ENCODE measurements around the gene ABCC5.
"Not testable (repeated sequence)": the region's sequence is repeated elsewhere in the genome, so short reads cannot be mapped to it uniquely, and the experiment has no call there.

The ABCC5 gene

DNA sequence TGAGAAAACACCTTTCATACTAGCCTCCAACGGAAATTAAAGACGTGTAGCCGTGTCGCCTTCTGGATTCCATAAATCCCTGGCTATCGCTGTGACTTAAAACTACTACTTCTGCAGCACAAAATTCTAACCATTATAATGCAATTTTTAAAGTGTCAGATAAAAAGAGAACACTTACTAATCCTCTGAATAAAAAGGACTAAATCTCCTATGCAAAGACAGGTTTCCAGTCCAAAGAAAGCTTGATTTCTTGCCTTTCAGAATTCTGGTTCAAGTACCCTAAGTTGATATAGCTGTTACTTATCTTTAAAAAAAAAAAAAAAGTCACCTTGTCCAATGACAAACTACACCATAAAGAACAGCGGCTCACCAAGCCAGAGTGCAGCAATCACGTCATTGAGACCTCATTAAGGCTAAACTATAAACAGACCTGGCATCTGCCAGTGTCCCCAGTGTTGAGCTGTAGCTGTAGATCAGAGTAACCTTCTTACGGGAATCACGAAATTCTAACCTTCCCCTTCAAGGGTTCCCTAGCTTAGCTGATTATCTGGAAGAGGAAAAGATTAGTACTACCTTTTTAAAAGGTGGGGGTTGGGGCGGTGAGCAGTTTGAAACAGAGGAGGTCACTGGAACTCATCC, 2.2 kb downstream of the ABCC5 start:
- DNase-seq, result no peak

DNA sequence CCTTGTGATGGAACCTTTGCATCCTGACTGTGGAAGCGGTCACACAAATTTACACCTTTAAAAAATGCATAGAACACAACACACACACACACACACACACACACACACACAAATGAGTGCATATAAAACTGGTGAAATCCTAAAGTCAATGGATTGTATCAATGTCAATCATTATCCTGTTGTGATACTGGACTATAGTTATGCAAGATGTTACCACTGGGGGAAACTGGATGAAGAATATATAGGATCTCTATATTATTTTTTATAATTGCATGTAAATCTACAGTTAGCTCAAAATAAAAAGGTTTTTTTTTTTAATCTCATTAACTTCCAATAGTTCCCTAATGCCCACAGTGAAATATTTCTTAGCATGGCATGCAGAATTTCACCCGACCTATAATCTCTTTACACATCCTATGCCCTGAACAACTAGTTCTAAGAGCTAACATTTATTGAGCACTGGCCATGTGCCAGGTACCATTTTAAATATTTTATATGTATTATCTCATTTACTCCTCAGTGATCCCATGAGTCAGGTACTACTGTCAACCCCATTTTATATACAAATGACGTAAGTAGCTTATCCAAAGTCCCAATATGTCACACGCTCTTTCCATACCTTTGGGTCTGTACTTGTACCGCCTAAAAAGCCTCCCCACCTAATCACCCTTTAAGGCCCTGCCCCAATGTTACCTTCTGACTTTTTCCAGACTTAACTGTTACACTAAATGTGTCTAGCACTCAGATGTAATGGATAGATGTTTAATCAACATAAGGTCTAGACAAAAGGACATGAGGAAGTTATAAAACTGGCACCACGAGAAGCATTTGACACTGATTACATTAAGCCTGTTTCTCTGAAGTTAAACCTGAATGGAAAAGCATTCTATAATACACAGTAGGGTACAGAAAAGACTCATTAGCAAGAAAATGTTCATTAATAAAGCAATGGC, 5.5 kb downstream of the ABCC5 start:
- DNase-seq, result no peak

DNA sequence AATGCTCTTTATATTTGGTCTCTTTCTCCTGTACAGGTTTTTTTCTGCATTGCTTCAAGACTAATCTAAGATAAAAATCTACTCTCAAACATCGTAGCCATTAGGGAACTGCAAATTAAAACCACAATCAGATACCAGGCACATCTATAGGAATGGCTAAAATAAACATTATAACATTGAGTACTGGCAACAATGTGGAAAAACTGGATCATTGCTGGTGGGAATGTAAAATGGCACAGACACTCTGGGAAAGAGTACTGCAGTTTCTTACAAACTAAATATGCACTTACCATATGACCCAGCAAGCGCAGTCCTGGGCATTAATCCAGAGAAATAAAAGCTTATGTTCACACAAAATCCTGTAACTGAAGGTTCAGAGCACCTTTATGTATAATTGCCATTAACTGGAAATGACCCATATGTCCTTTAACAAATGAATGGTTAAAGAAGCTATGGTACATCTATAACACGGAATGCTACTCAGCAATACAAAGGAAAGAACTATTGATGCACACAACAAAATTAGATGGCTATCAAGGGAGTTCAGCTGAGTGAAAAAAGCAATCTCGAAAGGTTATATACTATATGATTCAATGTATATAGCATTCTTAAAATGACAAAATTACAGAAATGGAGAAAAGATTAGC, 6.3 kb downstream of the ABCC5 start:
- DNase-seq, result no peak

DNA sequence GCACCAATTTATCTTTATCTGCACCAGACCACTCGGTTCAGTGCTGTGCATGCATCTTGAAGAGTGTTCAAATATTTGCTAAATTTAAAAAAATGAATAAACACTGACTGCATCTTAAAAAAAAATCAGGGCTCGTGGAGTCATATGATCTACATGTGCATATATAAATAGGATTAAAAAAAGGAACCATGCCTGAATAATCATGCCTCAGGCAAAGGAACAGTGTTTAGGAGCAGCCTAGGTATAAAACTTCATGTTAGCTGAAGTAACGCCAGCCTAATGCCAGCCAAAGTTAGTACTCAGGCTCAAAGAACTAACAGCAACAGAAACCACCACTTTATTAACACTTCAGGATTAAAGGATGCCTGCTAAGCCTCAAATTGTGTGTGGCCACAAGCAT, 9.5 kb downstream of the ABCC5 start:
- no peak for DNase-seq

DNA sequence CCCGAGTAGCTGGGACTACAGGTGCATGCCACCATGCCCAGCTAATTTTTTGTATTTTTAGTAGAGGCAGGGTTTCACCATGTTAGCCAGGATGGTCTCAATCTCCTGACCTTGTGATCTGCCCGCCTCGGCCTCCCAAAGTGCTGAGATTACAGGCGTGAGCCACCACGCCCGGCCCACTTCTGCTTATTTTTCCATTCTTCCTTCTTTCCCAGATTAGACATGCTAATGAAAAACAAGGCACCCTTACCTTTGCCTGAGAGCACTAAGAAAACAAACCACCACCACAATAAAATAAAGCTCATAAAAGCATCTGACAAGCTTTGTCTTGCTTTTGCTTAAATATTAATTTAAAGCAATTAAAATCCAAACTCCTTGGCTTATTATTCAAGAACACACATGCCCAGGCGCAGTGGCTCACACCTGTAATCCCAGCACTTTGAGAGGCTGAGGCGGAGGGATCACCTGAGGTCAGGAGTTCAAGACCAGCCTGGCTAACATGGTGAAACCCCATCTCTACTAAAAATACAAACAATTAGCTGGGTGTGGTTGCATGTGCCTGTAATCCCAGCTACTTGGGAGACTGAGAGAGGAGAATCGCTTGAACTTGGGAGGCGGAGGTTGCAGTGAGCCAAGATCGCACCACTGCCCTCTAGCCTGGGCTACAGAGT, 10.4 kb downstream of the ABCC5 start:
- DNase-seq, result not testable (repeated sequence)

DNA sequence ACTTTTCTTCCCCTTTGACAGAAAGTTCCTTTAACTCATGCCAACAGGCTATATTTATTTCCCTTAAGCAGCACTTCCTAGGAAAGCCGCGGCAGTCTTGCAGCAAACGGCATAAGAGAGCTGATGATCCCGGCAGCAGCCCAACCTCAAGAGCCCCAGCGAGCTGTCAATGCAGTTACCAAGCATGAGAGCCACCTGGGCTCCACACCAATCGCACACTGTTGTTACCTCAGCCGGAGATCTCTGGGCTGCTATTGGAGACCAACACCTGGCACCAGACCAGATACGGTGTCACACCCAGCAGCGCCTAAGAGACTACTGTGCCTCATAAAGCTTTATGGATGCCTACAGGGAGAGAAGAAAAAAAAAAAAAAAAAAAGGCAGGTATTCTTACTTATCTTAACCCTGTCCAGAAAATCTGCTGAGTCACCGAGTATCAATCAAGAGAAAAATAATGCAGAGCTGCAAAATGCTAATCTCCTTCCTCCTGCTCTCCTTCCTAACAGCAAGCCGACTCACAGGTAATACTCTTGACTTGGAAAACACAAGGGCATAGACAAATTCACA, 11.7 kb downstream of the ABCC5 start:
- DNase-seq, result peak; percentile 52

DNA sequence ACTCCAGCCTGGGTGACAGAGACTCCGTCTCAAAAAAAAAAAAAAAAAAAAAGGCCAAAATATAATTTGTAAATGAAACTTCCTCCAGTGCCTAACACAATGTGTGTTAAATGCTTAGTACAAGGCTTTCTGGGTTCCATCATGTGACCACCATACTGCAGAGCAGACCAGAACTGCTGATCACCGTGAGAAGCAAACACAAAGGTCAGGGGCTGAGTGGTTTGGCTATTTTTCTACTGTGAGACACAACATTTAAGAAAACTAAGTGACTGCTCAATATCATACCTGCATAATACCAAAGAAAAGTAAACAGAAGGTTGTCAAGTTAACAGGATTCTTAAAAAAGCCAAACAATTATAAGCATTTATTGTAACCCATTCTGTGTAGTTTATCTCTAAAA, 13.2 kb downstream of the ABCC5 start:
- DNase-seq, result no peak

DNA sequence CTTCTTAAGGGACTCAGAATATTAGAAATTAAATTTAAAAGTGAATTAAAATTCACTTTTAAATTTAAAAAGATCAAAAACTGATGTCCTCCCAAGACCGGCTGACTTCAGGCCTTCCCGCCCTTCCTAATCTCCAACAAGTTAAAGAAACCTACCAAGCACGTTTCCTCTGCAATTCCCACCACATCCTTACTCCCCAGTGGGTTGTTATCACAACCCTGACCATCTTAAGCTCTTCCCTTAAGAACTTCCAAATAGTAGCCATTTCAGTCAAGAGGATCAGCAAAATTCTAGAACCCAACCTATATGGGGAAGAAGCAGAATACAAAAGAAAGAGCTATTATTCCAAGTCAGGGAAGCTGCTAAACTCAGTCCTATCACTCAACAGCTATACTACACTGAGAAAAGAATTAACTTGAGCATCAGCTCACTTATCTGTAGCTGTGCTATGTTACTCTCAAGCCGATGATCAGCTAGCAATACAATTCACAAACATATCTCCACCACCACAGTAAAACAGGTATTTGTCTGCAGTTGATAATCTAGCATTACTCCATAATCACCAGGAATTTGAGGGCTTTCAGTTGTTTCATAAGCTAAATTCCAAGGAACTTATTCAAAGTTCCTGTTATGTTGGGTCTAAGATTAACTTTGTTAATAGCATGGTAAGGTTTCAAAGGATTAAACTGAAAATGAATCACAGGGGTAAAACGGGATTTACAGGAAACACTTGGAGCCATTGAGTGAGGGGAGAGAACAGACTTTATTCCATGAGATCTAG, 14.3 kb downstream of the ABCC5 start:
- DNase-seq, result peak; percentile 87

DNA sequence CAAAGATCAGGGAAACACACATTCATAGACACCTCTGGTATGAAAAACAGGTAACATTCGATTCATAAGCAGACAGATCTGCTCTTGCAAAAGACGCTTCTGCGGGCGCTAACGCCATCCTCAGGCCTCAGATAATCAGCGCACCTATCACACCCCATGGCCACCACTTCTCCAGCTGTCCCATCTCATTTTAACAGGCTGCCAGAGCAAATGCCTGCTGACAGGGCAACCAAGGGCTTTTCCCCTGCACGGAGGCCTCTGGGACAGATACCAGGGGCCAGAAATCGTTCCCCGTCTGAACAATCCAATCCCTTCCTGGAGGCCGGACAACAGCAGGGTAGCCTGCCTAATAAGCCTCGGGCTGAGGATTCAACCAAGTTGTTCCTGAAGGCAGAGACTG, 15.2 kb downstream of the ABCC5 start:
- DNase-seq, result no peak

DNA sequence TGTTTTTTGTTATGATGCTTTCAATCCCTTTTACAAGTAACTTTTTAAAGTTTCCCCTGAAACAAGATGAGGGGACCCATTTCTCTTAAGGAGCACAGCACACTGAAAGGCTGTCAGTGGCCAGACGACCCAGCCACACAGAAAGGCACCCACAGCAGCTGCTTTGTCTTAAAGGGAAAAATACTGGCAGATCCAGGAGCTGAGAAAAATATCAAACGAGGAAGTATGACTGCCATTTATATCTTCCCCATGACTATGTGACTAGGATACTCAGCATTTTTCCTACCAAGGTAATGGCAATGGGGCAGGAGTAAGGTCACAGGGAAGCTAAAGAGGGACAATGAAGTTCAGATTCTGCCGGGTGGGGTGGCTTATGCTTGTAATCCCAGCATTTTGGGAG, 15.9 kb downstream of the ABCC5 start:
- no peak for DNase-seq

DNA sequence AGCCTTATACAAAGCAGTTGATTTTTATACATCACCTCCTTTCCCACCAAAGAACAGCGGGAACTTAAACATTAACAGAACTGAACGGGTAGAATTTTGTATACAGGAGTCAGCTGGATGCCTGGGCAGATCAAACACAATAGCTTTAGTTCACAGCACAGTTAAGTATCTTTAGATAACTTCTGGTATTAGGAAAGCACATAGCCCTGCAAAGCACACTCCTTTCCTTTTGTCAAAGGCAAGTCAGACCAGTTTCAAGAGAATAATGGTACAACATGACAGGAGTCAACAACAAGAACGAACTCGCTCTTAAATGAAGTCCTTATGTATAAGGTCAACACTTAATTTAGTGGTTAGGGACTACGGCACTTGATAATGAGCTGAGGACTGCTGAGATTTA, 26.3 kb downstream of the ABCC5 start:
- no peak for DNase-seq

DNA sequence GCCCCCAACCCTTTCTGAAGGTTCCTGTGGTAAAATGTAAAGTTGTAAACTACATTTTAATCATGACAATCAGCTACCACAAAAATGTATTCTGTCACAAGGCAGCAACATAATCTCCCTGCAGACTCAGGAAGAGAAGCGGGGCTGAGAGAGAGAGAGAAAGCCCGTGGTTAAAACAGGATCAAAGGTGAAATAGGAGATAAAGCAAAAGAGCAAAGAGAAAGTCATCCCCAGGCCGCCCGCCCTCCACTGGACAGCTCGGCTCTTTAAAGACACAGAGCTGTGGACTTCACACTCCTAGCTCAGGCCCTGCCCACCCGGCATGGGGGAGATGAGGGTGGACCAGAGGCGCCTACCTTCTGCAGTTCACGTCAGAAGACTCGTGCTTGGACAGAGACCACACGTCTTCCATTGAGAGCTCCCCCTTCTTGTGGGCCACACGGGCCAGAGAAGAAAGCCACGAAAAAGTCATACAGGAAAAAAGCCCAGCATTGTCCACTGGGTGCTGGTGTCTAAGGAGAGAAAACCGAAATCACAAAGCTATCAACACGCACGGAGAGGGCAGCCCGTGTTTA, 29.4 kb downstream of the ABCC5 start:
- DNase-seq, result peak; percentile 73

DNA sequence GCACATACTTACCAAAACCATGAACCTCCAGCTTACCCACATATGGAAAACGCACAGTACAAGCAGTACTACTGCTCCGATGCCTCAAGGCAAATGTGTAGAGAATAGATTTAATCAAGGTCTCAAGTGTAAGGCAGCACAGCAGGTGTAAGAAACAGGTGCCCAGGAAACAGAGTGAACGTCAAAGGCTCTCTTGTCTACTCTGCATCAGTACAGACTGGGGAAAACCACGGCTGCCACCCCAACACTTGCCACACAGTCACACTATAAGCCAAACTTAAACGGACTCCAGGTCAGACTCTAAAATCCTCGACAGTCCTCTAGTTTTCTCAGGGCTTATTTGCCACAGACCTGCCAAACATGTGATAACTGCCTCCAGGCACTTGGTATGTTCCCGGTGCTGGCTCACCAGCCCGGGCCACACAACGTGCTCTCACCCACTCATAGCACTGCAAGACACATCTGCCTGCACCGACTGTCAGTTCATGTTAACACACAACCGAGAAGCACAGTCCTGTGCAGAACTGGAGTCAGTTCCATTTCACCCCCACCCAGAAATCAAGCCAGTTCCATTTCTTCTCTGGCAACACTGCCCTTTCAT, 30.6 kb downstream of the ABCC5 start:
- no peak for DNase-seq

DNA sequence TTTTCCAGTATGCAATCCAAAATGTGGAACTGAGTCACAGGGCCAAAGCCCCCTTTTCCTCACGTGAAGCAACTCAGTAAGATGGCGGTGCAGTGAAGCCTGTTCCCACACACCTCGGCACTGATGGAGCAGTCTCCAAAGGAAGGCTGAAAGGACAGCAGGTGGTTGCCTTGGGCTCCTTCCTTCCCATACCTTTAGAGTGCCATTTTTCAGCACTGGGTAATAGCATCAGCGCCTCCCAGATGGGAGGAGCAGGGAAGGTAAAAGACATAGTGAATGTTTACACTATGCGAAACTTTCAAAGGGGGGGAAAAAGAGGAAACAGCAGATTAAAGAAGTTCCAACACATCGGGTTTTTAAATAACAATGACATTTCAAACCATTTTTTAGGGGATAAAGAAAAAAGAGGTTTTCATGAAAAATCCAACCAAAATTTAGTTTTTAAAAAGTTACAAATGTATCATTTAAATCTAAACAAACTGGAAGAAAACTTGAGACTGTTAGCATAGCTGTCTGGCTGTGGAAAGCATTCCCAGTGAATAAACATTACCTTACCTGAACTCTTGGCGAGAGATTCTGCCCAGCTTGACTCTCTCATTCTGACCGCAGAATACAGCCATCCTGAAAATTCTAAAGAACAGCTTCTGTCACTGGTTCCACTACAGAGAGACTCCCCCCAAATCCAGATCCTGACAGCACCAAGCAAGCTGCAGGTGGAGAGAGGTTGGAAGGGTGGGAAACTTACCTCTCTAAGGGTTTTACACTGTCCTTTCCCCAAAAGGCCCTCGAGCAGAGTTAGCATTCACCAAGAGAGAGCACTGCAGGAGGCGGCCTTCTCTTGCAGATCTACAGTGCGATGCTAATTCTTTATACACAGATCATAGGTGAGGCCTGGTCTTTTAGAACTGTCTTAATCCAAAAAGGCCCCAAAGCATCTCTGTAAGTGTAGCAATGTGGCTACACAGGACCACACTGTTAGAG, 32.6 kb downstream of the ABCC5 start:
- no peak for DNase-seq

DNA sequence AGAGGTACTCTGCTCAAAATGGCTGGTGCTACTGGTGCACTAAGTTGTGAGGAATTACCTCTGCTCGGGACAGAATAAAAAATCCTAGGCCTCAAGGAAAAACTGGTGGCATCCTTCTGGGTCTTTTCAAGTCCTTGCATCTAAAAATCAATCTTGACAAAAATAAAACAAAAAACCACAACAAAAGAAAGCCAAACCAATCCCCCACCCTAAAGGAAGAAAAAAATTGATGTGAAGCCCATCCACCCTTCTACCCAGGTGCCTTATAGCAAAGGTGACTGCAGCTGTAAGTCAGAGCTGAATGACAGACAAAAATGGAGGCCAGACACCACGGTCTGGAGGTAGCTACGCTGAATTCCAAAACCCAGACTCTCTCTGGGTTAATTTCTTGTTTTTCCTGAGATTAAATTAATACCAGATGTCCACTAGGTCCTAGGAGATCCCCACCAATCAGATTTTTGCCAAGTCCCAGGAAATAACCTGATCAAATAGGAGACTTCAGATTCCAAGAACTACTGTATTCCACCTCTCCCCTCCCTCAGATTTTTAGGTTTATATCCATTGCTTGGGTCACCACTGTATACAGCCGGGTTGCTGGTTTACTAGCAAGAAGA, 33.5 kb downstream of the ABCC5 start:
- DNase-seq, result peak; percentile 54

DNA sequence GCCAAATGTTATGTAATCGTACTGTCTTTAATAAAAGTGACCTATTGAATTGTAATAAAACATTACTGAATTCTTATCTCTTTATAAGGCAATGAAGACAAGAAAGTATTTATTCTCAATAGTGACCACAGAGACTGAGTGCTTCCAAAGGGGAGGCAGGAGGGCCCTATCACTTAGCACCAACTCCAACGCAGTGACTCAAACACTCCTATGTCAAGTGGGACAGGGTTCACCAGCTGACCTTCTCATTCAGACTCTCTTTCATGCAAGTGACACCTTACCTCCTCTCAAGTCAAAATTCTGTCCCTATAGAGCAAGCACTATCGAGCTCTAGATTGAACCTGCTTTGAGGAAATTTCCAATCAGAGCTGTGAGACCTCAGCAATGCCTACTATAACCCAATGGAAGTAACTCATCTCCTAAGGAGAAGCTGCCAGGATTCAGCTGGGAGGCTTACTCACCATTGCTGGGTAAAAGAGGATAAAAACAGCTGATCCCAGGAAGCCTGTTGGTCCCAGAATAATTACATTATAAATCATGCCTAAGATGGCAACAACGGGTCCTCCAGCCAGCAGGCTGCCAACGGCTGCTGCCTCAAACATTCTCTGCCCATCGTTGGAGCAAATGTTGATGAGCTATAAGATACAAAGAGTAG, 35.6 kb downstream of the ABCC5 start:
- no peak for DNase-seq

DNA sequence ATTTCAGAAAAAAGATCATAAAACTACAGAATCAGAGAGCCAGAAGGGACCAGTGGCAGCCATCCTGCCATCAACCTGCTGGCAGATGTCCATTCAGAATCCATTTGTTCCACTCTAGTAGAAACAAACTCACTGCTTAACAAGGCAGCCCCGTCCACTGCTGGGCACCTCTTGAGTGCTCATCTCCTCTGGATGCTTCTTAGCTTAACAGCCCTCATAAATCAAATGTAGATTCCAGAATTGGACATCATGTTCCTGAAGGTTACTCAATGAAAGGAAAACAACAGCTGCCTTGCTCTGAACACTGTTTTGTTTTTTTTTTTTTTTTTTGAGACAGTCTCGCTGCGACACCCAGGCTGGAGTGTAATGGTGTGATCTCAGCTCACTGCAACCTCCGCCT, 37.3 kb downstream of the ABCC5 start:
- no peak for DNase-seq

DNA sequence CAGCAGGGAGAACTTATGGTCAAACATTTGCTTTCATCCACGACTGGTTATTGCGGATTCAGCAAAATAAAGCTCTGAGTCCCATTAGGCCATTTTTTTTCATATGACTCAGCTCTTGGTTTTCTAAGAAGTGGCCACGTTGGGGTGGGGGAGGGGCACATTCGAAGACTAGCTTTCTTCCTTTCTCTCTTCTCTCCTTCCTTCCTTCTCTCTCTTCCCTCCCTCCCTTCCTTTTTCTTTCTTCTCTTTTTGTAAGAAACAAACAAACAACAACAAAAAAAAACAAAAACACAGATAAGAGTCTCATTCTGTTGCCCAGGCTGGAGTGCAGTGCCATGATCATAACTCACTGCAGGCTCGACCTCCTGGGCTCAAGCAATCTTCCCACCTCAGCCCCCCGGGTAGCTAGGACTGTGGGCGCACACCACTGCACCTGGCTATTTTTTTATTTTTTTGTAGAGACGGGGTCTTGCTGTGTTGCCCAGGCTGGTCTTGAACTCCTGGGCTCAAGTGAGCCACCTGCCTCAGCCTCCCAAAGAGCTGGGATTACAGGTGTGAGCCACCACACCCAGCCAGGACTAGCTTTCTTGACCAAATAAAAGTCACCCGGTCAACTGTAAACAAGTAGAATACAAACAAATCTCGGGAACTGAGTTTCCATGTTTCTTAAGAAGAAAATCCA, 41.6 kb downstream of the ABCC5 start:
- peak; percentile 55 for DNase-seq

All from fibroblast of upper back skin (primary cell).